ENCODE data around the gene GTF2E1.

DNA sequence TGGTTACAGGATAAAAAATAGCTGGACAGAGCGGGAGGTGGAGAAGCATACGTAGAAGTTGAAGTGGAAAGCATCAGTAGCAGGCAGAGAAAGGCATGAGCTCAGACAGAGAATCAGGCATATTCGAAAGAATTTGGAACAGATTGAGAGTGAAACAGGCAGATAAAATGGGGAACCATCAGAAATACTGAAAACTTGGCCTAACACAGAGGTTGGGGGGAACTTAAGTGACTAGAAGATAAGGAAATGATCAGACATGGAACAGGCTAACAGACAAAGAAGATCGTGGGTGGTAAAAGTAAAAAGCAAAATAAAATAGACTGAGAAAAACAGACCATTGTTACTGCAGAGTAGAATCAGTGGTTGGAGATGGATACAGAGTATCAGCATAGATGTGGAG lies 32.9 kb downstream of the GTF2E1 start:
- no peak for TF ChIP-seq TAF1 (IDR thresholded peaks at IDR 0.05; ENCODE audit: borderline replicate concordance, low read depth, low read length)
- no peak for TF ChIP-seq POLR2A (IDR thresholded peaks at IDR 0.05; ENCODE audit: low read depth, low read length)
- no peak for TF ChIP-seq POLR2AphosphoS5 (IDR thresholded peaks at IDR 0.05; ENCODE audit: low read depth, low read length)

All from GM12892 (cell line).